Hypothalamus (tissue), 51 donors: Measurements from ENCODE around the gene SUN1.

Experiments used
- DNase-seq, 51 donors: peaks; one replicate each; lab custom pipeline; 2025; lab: John Stamatoyannopoulos, UW

SUN1 gene

GRCh38 chr7:901041-901387, 68.7 kb downstream of the SUN1 start:
- no peak for DNase-seq

GRCh38 chr7:901388-902154, 69.3 kb downstream of the SUN1 start:
- DNase-seq = peak in 36 of 51 donors; percentile 26 to 88 (median 58)

GRCh38 chr7:902996-903395, 70.7 kb downstream of the SUN1 start:
- no peak for DNase-seq

- no peak for DNase-seq
Measured at GRCh38 chr7:903921-904755, 71.9 kb downstream of the SUN1 start.

- DNase-seq = no peak
Measured at GRCh38 chr7:904847-905246, 72.6 kb downstream of the SUN1 start.

GRCh38 chr7:906776-907157, 74.5 kb downstream of the SUN1 start:
- no peak for DNase-seq

GRCh38 chr7:907158-907980, 75.1 kb downstream of the SUN1 start:
- DNase-seq = peak in 6 of 51 donors; percentile 24 to 54 (median 30)

GRCh38 chr7:908159-908581, 75.9 kb downstream of the SUN1 start:
- DNase-seq = no peak

- DNase-seq = peak in 32 of 51 donors; percentile 15 to 76 (median 43)
Measured at GRCh38 chr7:908591-909357, 76.5 kb downstream of the SUN1 start.

- DNase-seq = peak in 32 of 51 donors; percentile 8 to 59 (median 33)
Measured at GRCh38 chr7:909358-910329, 77.4 kb downstream of the SUN1 start.

- peak in 1 of 51 donors; percentile 24 for DNase-seq
Measured at GRCh38 chr7:910441-910861, 78.2 kb downstream of the SUN1 start.

GRCh38 chr7:910931-911431, 78.7 kb downstream of the SUN1 start:
- DNase-seq = no peak

- peak in 42 of 51 donors; percentile 13 to 91 (median 74) for DNase-seq
Measured at GRCh38 chr7:911791-912480, 79.7 kb downstream of the SUN1 start.

GRCh38 chr7:913736-914520, 81.7 kb downstream of the SUN1 start:
- DNase-seq = peak in 37 of 51 donors; percentile 8 to 84 (median 51)

GRCh38 chr7:914521-915194, 82.4 kb downstream of the SUN1 start:
- DNase-seq = no peak
